Transverse colon (tissue), 4 donors: ENCODE measurements around the gene ANO9.

Experiments
- CTCF ChIP-seq, 5 experiments: fragments of 200-600 bp in 3 of 5; fragments of 450-650 bp in 2 of 5; sonication (generic) in 3 of 5; IDR thresholded peaks; 1 replicate in 2 of 5; 2 replicates in 3 of 5; pipeline ENCODE4 v1.5.1; 2016 to 2017; ENCODE audit warnings: antibody characterized with exemption in 5 of 5, inconsistent platforms in 3 of 5, mild to moderate bottlenecking in 2 of 5, moderate library complexity in 1 of 5
- EP300 ChIP-seq: sonication (generic); formaldehyde crosslinking; IDR thresholded peaks from one replicate; pipeline ENCODE4 v1.6.1; 2017; ENCODE audit warnings: antibody characterized with exemption, low read depth
- POLR2A ChIP-seq: fragments of 450-650 bp; IDR thresholded peaks from one replicate; pipeline ENCODE4 v1.6.1; 2016; ENCODE audit warnings: antibody characterized with exemption, mild to moderate bottlenecking, moderate library complexity
- POLR2AphosphoS5 ChIP-seq, 3 donors: sonication (generic); formaldehyde crosslinking; IDR thresholded peaks; one replicate each; pipeline ENCODE4 v1.6.1; 2016; ENCODE audit warnings: antibody characterized with exemption in 3 of 3

- TF ChIP-seq EP300 (peak; percentile 7), CTCF (IDR thresholded peaks at IDR 0.05) (peak; percentile 76 to 98 (median 86)), POLR2A (peak; percentile 76), POLR2AphosphoS5 (IDR thresholded peaks at IDR 0.05) (peak; percentile 89 to 93 (median 92))
Observed at GRCh38 chr11:447923-448731, 6.3 kb upstream of the ANO9 start.
